T-helper 9 cell (primary cell): ENCODE measurements around the gene COA8.

Experiments
- DNase-seq: peaks from one replicate; pipeline ENCODE4 v3.0.0-alpha.2; 2020

COA8 gene

DNA sequence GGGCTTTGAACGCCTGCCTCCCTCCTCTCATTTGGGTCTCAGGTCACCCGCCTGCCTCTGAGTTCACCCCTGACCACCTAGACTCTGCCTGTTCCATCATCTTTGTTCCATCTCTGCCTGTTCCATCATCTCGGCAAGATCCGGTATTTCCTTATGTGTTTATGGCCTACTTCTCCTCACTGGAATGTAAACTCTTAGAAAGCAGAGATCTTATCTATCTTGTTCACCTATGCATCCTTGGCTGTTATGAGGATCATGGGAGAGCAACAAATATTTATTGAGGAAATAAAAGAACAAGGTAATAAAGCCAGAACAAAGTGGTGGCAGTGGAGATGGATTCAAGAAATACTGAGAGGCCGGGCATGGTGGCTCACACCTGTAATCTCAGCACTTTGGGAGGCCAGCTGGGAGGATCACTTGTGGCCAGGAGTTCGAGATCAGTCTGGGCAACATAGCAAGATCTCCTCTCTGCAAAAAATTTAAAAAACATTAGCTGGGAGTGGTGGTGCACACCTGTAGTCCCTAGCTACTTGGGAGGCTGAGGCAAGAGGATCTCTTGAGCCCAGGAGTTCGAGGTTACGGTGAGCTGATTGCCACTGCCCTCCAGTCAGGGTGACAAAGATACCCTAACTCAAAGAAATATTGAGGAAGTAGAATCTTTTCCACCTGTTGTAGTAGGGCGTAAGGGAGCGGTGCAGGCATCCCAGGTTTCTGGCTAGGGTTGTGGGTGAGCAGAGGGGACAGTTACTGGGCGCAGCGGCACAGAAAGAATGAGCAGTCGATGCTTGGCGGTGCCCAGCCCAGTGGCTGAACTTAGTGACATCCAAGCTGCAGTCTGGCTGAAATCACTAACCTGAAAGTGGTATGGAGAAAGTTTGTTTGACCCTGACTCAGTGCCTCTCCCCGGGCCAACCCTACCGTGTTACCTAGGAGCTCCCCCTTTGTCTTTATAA, 64.6 kb downstream of the COA8 start:
- DNase-seq = no peak

- no peak for DNase-seq
Observed at GRCh38 chr14:103628221-103628683, 65.5 kb downstream of the COA8 start.

DNA sequence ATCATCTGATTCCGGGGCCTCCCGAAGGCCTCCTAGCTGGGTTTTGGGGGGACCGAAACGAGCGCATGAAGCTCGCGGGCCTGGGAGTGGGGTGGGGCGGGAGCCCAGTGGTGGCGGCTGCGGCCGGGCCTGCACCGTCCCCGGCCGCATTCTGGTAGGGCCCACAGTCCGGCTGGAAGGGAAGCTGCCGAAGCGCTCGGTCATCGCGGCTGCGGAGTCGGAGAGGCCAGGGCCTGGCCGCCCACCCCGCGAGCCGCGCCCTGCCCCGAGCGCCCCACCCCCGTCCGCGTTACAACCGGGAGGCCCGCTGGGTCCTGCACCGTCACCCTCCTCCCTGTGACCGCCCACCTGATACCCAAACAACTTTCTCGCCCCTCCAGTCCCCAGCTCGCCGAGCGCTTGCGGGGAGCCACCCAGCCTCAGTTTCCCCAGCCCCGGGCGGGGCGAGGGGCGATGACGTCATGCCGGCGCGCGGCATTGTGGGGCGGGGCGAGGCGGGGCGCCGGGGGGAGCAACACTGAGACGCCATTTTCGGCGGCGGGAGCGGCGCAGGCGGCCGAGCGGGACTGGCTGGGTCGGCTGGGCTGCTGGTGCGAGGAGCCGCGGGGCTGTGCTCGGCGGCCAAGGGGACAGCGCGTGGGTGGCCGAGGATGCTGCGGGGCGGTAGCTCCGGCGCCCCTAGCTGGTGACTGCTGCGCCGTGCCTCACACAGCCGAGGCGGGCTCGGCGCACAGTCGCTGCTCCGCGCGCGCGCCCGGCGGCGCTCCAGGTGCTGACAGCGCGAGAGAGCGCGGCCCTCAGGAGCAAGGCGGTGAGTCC, 66.1 kb downstream of the COA8 start, which contains the start of gene KLC1:
TSS of gene KLC1 (plus strand) at position 528 of the 819 bp plus-strand sequence. CDS start 25,354 bp downstream, outside the sequence.
- DNase-seq = peak; percentile 81

DNA sequence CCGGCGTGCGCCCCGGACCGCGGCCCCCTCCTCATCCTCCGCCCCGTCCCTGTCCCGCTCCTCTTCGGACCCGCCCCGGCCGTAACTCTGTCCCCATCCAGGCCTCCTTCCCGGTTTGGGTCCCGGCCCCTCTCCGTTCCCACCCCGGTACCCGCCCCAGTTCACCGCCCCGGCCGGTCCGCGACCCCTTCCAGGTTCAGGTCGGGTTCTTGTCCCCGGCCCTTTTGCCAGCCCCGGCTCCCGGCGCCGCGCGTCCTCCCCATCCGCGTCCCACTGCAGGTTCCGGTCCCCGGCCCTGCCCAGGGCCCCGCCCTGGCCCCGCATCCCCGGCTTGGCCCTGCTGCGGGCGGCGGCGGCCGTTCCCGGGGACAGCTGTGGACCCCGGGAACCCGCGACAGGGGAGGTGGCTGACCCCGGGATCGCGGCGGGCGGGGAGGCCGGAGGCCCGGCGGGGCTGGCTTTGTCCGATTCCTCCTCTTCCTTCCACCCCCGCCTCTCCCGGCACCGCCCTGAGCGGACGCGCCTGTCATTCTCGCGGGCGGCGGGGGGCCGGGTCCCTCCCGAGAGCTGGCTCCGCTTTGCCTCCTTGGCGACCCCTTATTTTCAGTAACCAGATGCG, 66.9 kb downstream of the COA8 start:
- peak; percentile 28 for DNase-seq

DNA sequence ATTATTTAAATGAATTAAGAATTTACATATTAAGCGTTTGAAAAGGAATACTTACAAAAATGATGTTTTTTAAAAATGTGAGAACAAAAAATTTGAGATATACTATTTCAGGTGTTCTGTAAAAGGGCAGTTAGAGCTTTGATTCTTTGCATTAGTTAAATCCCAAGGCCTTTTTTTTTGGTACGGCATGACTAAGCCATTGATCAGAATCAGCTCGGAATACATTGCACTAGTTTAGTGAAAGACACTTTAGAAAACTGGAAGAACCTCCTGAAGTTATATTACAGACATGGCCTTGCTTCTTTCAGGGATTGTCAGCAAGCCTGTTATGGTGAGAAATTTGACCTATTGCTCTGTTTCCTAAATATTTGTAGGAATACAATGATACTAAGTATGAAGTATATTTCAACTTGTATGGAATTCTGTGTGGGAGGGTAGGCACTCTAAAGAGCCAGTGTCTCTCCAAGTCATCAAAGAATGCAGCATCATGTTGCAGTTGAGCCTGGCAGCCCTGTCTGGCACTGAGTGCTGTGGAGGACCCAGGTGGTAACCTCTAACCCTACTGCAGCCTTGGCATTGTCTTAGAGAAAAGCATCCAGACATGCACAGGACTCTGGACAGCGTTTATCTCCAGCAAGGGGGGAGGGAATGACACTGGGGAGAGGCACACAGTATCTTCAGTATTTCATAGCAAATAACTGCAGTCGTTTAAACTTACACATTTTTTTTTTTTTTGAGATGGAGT, 67.8 kb downstream of the COA8 start:
- no peak for DNase-seq

DNA sequence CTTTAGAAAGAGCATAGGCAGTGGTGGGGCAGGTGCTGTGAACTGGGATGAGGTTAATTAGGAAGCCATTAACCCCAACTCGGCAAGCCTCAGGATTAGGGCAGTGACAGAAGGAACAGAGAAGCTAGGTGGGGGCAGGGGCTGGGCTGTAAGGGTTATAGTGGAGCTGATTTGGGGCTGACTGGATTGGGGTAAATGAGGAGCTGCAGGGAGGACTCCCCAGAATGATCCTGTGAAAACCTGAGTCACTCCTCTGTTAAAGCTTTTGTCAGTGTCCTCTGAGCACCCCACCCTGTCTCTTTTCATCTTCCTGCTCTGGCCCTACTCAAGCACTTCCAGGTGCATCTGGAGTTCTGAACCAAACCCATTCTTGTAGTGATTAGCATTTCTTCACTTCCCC, 70.6 kb downstream of the COA8 start:
- no peak for DNase-seq

- no peak for DNase-seq
Observed at GRCh38 chr14:103634156-103634555, 71.4 kb downstream of the COA8 start.

DNA sequence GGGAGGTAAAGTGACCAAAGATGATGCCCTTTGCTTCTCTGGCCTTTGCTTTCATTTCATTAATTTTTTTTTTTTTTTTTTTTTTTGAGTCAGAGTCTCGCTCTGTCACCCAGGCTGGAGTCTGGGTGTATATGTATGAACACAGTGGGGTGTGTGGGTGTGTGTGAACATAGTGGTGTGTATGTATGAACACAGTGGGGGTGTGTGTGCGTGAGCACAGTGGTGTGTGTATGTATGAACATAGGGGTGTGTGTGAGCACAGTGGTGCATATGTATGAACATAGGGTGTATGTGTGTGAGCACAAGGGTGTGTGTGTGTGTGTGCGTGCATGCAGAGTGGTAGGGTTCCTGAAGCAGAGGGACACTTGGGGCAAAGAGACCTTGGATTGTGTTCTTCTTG, 75.8 kb downstream of the COA8 start:
- no peak for DNase-seq
